GM21717 (cell line): ENCODE results near the gene TMEM120A.

Experiments used
- ATAC-seq: cut with Tn5 transposase; IDR thresholded peaks from one replicate; pipeline ENCODE4 v1.9.1; 2021; ENCODE audit warnings: mild to moderate bottlenecking, moderate library complexity; ENCODE audit not compliant: unreplicated experiment

Gene TMEM120A

DNA sequence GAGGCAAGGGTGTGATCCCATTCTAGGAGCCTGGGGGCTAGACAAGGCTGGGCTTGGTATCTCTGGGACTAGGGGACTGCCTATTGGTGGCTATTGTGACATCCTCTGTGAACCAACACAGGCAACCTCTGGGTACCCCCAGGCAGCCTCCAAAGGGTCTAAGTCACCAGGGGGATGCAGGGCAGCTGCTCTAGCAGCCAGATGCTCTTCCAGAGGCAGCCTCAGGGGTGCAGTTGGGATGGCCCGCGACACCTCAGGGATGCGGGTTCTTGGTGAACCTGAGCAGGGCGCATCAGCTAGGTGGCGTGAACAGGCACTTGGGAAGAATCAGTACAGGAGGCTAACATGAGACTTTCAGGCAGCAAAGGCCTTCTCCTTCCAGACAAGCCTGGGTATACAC, 1.6 kb upstream of the TMEM120A start:
- no peak for ATAC-seq

DNA sequence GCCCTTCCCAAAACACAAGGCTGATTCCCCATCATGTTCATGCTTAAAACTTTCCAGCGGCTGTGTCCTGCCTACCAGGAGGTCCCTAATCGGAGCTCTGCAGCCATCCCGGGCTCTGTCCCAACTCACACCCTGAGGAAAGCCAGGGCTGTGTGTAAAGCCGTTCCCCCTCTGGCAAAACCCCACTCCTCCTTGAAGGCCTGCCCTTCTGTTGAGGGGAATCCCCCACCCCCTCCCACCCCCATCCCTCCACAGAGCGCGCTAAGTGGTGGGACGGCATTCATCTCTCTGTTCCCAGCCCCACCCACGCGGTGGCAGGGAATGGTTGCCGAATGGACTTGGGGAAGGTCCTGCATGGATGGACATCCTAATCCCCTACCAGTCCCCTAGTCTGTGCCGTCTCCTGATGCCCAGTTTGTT, 667 bp upstream of the TMEM120A start:
- ATAC-seq: no peak

DNA sequence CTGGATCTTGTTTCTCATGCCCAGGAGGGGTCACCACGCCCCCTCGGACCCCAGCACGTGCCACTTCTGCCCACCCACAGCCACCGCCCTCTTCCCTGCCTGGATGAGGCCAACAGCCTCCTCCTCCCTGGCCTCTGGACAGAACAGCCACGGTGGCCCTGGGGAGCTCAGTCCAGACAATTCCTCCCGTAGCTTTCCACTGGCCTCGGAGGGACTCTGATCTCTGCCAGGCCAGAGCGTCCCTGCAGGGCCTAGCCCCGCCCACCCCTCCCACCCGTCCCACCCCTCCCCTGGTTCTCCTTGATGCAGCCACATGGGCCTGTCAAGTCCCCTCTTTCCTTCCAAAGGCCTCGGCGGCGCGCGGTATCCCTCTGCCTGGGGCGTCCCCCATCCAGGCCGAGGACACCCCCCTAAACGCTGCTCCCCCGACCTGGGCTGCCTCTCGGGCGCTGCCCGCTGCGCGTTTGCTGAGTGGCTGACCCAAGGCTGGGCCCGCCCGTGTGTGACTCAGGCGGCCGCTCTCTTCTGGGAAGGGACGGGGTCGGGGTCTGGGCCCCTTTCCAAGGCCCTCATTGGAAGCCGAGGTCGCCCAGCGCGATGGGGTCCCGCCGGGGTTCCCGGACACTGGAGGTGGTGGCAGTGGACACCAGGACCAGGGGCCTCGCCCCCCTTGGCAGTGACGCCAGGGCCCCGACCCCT, 557 bp downstream of the TMEM120A start:
- ATAC-seq: no peak

DNA sequence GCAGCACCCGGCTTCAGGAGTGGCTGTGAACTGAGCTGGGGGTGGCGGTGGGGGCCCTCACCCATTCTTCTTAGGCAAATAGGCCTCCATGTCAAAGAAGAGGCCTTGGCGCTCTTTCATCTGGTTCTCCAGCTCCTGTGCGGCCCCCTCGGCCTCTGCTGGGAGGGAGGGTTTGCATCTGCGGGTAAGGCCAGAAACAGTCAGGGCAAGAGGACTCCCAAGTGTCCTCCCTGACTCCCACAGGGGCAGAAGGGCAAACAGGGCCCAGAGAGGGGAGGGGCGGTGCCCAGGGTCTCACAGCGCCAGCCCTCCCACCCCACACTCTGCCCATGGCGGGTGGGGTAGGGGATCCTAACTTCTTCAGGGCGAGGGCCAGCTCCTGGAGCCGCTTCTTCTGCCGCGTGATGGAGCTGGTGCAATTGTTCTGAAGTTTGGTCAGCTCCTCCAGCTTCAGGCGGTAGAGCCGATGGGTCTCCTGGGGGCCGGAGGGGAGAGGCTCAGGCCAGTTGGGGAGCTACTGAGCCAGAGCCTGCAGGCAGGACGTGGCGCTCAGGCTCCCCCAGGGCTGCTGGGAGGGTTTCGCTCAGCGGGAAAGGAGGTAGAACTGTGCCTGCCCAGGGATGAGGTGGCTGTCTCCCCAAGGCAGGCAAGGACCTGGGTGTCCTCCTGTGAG, 2.2 kb downstream of the TMEM120A start:
- ATAC-seq: no peak

DNA sequence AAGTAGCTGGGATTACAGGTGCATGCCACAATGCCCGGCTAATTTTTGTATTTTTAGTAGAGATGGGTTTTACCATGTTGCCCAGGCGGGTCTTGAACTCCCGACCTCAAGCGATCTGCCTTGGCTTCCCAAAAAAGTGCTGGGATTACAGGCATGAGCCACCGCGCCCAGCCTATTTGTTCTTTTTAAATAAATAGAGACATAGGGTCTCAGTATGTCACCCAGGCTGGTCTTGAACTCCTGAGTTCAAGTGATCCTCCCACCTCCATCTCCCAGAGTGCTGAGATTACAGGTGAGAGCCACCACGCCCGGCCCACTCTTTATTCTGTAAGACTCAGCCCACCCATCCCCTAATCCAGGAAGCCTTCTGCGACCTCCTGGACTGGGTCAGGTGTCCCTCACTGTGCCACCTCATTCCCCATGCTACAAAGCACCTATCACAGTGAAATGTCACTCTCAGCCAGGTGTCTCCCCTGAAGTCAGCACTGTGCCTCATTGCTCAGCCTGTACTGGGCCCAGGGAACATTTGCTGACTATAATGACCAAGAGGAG, 2.8 kb downstream of the TMEM120A start:
- no peak for ATAC-seq

DNA sequence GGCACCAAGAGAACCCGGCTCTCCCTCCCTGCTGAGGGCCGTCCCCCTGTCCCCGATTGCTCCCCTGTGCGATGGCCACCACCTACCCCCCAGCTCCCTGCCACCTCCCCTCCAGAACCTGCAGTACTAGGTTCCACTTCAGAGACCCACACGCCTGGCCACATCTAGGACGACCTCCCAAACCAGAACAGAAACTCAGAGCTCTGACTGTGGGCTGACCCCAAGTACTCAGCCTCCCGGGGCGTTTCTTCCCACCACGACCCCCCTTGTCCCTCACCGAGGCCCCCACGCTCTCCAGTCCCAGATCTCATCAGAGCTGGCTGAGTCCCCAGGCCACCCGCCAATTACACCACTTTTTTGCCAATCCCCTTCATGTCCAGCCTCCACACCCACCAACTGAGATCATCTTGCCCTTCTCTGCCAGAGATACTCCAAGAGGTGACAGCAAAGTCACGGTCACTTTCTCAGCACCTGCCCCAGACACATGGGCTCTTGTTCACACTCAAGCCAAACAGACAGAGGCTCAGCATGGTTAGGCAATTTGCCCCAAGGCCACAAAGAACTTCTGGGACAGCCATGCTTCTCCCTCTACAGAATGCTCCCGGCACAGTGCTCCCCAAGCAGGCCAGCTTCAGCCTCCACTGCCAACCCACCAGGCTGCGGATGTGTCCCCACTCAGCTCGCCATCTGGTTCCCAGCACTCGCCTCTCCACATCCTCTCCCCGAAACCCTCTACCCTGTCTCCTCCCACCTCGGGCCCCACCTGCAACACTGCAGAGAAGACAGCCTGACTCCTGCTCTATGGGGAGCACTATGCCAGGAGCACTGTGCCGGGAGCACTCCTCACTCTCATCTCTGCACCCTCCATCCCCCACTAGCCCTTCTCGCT, 4.7 kb downstream of the TMEM120A start:
- no peak for ATAC-seq

DNA sequence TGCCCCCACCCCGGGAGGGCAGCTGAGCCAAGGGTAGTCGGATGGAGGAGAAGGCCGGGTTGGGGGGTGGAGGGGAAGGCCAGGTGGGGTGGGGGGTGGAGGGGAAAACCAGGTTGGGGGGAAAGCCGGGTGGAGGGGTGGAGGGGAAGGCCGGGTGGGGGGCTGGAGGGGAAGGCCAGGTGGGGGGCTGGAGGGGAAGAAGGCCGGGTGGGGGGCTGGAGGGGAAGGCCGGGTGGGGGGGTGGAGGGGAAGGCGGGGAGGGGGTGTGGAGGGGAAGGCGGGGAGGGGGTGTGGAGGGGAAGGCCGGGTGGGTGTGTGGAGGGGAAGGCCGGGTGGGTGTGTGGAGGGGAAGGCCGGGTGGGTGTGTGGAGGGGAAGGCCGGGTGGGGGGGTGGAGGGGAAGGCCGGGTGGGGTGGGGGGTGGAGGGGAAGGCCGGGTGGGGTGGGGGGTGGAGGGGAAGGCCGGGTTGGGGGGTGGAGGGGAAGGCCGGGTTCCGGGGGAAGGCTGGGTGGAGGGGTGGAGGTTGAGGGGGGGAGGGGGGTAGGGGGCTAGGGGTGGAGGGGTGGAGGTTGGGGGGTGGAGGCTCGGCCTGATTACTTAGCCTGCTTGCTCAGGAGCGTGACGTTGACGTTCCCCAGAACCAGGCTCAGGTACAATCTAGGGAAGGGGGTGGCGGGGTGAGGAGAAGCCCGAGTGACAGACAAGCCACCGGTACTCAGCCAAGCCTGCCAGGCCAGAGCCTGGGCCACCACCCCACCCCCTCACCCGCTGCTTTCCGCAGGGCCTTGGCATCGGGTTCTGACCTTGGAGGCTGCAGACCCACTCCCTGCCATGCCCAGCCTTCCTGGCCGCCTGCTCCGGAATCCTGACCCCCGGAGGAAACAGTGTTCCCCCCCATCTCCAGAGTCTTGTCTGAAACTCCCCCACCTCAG, 5.6 kb downstream of the TMEM120A start:
- no peak for ATAC-seq

DNA sequence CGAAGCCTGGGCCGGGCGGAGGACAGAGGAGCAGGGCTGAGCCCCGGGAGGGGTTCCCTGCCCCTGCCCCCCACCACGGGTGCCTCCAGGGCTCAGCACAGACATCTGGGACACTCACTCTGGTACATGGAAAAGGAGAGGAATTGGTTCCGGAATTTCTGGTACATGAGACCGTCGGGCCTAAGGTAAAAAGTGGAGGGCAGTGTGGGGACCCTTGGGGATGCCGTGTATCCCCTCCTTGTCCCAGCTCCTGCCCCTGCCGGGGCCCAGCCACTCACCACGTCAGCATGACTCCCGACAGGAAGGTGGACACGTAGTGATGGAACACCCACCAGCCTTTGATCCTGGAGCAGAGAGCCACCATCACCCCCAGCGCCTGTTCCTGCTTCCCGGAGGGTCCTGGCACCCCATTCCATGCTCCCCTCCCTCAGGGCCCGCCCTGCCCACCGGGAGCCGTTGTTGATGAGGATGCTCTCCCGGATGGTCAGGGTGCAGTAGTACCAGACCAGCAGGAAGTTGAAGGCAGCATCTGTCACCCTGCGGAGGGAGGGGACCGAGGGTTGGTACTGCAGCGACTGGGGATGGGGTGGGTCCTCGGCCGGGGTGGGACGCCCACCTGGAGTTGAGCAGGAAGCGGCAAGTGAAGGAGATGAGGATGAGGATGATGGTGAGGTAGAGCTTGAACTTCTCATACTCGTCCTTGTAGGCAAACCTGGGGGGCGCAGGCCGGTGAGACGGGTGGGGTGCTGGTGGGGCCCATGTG, 6.4 kb downstream of the TMEM120A start:
- ATAC-seq: no peak

DNA sequence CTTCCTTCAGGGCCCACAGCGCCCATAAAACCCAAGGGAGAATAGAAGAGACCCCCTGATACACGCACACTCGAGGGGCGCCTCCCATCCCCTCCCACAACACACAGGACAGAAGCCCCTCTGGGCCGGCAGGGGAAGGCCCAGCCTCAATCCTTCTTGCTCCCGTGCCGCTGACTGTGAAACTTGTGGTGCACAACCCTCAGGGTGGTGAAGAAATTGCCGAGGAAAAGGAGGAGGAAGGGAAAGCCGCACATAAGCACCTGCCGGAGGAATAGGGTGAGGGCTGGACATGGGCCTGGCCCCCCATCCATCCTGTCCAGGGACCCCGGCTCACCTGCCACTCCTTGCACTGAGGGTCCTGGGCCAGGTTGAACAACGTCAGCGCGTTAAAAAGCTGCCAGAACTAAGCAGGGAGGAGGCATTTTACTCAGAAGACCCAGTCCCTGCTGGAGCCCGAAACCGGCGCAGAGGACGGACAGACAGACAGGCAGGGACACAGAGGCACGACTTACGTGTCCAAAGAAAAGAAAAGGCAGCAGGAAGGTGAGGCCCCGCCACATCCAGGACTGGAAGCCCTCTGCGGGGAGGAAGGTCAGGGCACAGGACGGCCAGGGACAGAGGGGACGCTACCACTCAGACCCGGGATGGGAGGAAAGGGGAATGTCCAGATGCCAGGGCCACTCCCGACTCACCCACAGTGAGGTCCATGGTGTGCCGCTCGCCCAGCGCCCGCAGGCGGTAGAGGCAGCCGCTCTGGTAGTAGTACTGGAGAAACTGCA, 7.2 kb downstream of the TMEM120A start:
- ATAC-seq: no peak

DNA sequence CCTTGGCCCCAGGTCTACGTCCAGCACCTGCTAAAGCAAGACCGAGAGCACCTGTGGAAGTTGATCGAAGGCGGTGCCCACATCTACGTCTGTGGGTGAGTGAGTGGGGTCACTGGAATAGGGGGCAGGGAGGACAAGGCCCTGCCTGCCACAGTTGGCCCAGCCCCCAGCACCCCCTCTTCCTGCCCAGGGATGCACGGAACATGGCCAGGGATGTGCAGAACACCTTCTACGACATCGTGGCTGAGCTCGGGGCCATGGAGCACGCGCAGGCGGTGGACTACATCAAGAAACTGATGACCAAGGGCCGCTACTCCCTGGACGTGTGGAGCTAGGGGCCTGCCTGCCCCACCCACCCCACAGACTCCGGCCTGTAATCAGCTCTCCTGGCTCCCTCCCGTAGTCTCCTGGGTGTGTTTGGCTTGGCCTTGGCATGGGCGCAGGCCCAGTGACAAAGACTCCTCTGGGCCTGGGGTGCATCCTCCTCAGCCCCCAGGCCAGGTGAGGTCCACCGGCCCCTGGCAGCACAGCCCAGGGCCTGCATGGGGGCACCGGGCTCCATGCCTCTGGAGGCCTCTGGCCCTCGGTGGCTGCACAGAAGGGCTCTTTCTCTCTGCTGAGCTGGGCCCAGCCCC, 8.1 kb downstream of the TMEM120A start:
- no peak for ATAC-seq

DNA sequence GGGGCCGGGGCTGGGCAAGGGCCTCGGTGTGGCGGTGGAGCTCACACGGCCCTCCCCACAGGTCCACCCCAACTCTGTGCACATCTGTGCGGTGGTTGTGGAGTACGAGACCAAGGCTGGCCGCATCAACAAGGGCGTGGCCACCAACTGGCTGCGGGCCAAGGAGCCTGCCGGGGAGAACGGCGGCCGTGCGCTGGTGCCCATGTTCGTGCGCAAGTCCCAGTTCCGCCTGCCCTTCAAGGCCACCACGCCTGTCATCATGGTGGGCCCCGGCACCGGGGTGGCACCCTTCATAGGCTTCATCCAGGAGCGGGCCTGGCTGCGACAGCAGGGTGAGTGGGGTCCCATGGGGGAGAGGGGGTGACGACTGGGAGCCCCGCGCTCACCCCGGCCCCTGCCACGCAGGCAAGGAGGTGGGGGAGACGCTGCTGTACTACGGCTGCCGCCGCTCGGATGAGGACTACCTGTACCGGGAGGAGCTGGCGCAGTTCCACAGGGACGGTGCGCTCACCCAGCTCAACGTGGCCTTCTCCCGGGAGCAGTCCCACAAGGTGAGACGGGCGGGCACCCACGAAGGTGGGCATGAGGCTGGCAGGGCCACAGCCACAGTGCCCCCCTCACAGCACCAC, 8.8 kb downstream of the TMEM120A start:
- no peak for ATAC-seq

DNA sequence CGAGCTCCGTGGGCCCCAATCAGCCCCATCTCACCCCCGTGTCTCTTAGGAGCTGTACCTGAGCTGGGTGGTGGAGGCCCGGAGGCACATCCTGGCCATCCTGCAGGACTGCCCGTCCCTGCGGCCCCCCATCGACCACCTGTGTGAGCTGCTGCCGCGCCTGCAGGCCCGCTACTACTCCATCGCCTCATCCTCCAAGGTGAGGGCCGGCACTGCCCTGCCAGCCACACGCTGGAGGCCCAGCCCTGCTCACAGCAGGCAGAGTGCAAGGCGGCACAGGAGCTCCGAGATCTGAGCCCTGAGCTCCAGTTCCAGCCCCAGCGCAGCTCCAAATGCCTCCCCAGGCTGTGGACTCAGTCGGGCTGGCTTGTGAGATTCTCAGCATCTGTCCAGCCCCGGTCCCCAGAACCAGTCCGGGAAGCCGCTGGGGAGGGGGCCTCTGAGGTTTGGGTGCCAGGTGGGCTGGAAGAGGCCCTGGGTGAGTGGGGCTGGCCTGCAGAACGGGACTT, 9.3 kb downstream of the TMEM120A start:
- no peak for ATAC-seq

DNA sequence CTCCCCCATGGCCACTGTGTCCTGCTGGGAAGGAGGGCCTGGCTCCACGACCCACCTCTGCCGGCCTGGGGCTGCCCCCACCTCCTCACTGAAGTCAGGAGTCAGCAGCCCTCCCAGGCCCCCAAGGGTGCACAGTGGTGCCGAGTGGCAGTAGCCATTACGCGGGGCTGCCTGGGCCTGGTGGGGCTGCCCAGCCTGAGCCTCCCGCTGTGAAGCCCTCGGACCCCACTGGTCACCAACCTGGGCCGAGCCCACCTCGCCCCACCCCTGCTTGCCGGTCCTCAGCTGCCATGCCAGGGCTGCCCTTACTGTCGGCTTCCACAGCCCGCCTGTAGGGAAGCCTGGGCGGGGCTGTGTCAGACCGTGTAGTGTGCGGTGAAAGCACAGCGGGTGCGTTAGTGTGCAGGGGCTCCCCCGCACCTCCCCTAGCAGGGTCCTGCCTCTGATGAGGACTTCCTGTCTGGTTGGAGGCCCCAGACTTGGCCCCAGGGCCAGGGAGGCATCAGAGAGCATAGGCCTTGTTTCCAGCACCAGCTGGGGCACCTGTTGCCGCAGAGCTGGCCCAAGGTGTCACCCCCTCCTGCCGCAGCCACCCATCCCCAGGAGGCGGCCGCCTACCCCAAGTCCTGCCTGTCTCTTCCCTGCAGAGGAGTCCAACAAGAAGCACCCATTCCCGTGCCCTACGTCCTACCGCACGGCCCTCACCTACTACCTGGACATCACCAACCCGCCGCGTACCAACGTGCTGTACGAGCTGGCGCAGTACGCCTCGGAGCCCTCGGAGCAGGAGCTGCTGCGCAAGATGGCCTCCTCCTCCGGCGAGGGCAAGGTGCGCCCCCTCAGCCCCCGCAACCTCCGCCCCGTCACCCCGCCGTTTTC, 10.0 kb downstream of the TMEM120A start:
- no peak for ATAC-seq

DNA sequence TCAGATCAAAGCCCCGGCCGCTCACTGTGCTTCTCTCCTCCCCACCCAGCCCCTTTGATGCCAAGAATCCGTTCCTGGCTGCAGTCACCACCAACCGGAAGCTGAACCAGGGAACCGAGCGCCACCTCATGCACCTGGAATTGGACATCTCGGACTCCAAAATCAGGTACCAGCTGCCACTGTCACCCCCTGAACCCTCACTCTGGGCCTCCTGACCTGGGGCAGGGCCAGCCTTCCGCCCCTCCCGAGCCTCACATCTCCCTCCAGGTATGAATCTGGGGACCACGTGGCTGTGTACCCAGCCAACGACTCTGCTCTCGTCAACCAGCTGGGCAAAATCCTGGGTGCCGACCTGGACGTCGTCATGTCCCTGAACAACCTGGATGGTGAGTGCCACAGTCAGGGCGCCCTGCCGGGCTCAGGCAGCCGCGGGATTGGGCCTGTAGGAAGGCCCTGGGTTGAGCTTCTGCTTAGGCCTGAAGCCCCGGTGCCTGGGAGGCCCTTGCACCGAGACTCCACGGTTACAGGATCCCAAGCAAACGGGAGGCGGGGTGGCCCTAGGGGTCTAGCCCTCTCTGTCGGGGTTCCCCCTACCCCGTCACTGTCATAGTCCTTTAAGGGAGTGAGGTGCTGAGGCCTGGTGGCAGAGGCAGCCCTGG, 10.8 kb downstream of the TMEM120A start:
- ATAC-seq: no peak

DNA sequence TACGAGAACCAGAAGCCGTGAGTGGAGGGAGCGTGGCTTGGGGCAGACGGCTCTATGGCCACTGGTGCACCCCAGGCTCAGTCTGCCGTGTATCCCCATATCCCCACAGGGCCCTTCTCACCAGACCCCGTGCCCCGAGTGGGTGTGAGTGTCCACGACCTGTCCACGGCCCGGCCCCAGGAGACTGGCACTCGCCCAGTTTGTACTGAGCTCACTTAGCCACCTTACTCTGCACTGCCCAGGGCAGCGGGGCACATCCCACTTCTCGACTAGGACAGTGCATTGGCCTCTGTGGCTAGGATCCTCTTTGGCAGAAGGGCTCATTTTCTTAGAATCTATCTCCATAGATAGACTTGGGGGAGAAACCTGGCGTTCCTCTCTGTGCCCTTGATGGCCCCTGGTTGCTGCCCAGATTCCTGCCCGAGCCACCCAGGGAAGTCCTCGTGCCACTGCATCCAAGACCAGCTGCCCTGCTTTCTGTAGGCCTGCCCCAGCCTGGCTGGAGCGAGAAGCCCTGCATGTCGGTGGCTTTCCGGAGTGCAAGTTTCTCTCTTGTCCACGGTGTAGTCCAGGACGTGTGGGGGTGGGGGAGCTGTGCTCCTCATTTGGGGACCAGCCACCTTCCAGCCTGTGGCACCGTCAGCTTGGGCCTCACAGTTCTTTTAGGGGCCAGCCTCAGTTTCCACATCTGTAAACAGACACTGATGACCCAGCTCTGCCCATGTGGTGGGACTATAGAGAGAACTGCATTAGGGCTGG, 11.9 kb downstream of the TMEM120A start:
- ATAC-seq: no peak
